ENCODE measurements around the gene ZNF507.

ZNF507 gene

GRCh38 chr19:32339988-32340874, 5.2 kb upstream of the ZNF507 start:
- DNase-seq = peak; percentile 18

GRCh38 chr19:32342695-32343094, 2.7 kb upstream of the ZNF507 start:
- DNase-seq = no peak

GRCh38 chr19:32343550-32344262, 1.7 kb upstream of the ZNF507 start:
- no peak for DNase-seq

- DNase-seq = no peak
These were observed 1.5 kb downstream of the ZNF507 start for GRCh38 chr19:32346901-32347300.

- no peak for DNase-seq
These were observed 2.2 kb downstream of the ZNF507 start for GRCh38 chr19:32347573-32347972.

GRCh38 chr19:32349051-32349450, 3.6 kb downstream of the ZNF507 start:
- DNase-seq = no peak

GRCh38 chr19:32349724-32350470, 4.5 kb downstream of the ZNF507 start:
- DNase-seq = no peak

- no peak for DNase-seq
These were observed 5.1 kb downstream of the ZNF507 start for GRCh38 chr19:32350471-32350865.

- no peak for DNase-seq
These were observed 5.6 kb downstream of the ZNF507 start for GRCh38 chr19:32350987-32351348.

- no peak for DNase-seq
These were observed 6.8 kb downstream of the ZNF507 start for GRCh38 chr19:32352241-32352630.

GRCh38 chr19:32354345-32354744, 8.9 kb downstream of the ZNF507 start:
- DNase-seq = no peak

GRCh38 chr19:32355309-32355708, 9.9 kb downstream of the ZNF507 start:
- DNase-seq = no peak

- no peak for DNase-seq
These were observed 12.3 kb downstream of the ZNF507 start for GRCh38 chr19:32357720-32358119.

- DNase-seq = no peak
These were observed 12.9 kb downstream of the ZNF507 start for GRCh38 chr19:32358321-32358720.

- no peak for DNase-seq
These were observed 14.2 kb downstream of the ZNF507 start for GRCh38 chr19:32359581-32359980.

GRCh38 chr19:32361574-32362317, 16.3 kb downstream of the ZNF507 start:
- no peak for DNase-seq

- DNase-seq = no peak
These were observed 16.9 kb downstream of the ZNF507 start for GRCh38 chr19:32362318-32362691.

- DNase-seq = no peak
These were observed 17.8 kb downstream of the ZNF507 start for GRCh38 chr19:32363175-32363574.

- no peak for DNase-seq
These were observed 18.2 kb downstream of the ZNF507 start for GRCh38 chr19:32363632-32364031.

- DNase-seq = no peak
These were observed 18.6 kb downstream of the ZNF507 start for GRCh38 chr19:32364040-32364439.

- no peak for DNase-seq
These were observed 21.7 kb downstream of the ZNF507 start for GRCh38 chr19:32367063-32367462.

GRCh38 chr19:32367948-32368536, 22.6 kb downstream of the ZNF507 start:
- no peak for DNase-seq

GRCh38 chr19:32368787-32369186, 23.4 kb downstream of the ZNF507 start:
- DNase-seq = no peak
